Kidney (tissue), 14 donors: ENCODE results near the gene ARHGAP27. TPM values are rescaled to one million over a fixed set of nuclear protein-coding genes. Genes with fewer than 3 reads are reported as not detected.

Source experiments
- DNase-seq, 5 donors: peaks; one replicate each; pipeline ENCODE4 v3.0.0-alpha.2; 2013 to 2020
- FAIRE-seq: peaks from 2 replicates; lab custom pipeline; 2012; peaks lifted over from hg19 to GRCh38; lab: Jason Lieb, UNC
- H3K27ac ChIP-seq, 2 donors: one replicate each; pipeline ENCODE4 v1.7.0; 2013; ENCODE audit warnings: low read depth in 2 of 2, low read length in 2 of 2, inconsistent platforms in 1 of 2
- H3K27me3 ChIP-seq: one replicate; pipeline ENCODE4 v1.7.1; 2013; ENCODE audit warnings: low read length, inconsistent platforms; ENCODE audit not compliant: control insufficient read depth, insufficient read depth
- H3K36me3 ChIP-seq, 3 donors: one replicate each; pipeline versions ENCODE4 v1.7.0 to v1.7.1; 2013; ENCODE audit warnings: low read length in 3 of 3, control low read depth in 1 of 3, inconsistent platforms in 1 of 3; ENCODE audit not compliant: insufficient read depth in 3 of 3, control insufficient read depth in 2 of 3
- H3K4me1 ChIP-seq, 3 donors: one replicate each; pipeline versions ENCODE4 v1.7.0 to v1.7.1; 2013; ENCODE audit warnings: low read length in 3 of 3, inconsistent platforms in 1 of 3, low read depth in 1 of 3; ENCODE audit not compliant: control insufficient read depth in 2 of 3, insufficient read depth in 2 of 3
- H3K4me3 ChIP-seq, 3 donors: one replicate each; pipeline versions ENCODE4 v1.7.0 to v1.8.1; 2013; ENCODE audit warnings: low read length in 3 of 3, control low read depth in 1 of 3, inconsistent platforms in 1 of 3
- H3K9ac ChIP-seq, 3 donors: one replicate each; pipeline versions ENCODE4 v1.7.0 to v1.7.1; 2013; ENCODE audit warnings: low read length in 3 of 3, control low read depth in 1 of 3, inconsistent platforms in 1 of 3
- H3K9me3 ChIP-seq, 3 donors: one replicate each; pipeline versions ENCODE4 v1.7.0 to v1.7.1; 2013; ENCODE audit warnings: low read length in 3 of 3, control low read depth in 1 of 3, inconsistent platforms in 1 of 3; ENCODE audit not compliant: control insufficient read depth in 2 of 3, insufficient read depth in 1 of 3
- intact Hi-C: fragments of 100-400 bp; cut with DNase I; formaldehyde crosslinking; loops from one replicate; pipeline ENCODE4 v1.11.1; 2022
- polyA plus RNA-seq: library from polyadenylated mRNA; stranded (reverse); fragments of 350-450 nt; fragmentation: Illumina TruSeq; extraction: RNeasy Lipid Tissue Mini Kit (QIAGEN cat#74804); gene quantifications from one replicate; pipeline ENCODE4 v1.2.3, GENCODE V29; 2014; ENCODE audit warnings: low read depth, low replicate concordance; ENCODE audit not compliant: insufficient read depth
- total RNA-seq: library from RNA; stranded (reverse); fragmentation: NEBNext Ultra II Directional; extraction: Animal tissue kit (Norgen Biotek cat#: 25700); gene quantifications from one replicate; pipeline ENCODE4 v1.2.1, GENCODE V29; 2021
- TF ChIP-seq, protein P1 (sequence below): IDR thresholded peaks from 3 replicates; pipeline ENCODE4 v1.5.1; 2012; ENCODE audit warnings: mild to moderate bottlenecking, moderate library complexity, borderline replicate concordance; ENCODE audit not compliant: insufficient read depth; ENCODE audit errors: extremely low read depth
- donor health status: control.
- donor health status: control.
- donor health status: control.
- donor health status: control.
- donor health status: control.
- donor health status: DM: yes; HTN: yes; CAD: no.
- donor health status: Normal renal cell carcinoma (clear cell type).

ARHGAP27 gene
- total and polyA plus RNA-seq, 2 donors from 2014 or later = 13.3 to 57.2 TPM

DNA sequence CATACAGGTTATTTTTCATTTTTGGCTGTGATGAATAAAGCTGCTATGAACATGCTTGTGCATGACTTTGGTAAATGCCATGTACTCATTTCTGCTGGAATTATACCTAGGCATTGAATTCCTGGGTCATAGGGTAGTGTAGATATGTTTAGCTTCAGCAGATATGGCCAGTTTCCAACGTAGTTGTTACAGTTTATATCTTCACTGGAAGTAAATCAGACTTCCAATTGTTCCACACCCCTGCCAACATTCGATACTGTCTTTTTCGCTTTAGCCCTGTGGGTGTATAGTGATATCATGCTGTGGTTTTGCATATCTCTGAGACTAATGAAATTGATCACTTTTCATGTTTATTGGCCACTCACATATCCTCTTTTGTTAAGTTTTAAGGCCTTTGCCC lies 50.4 kb downstream of the ARHGAP27 start:
- no peak overlapping the region for H3K4me3 ChIP-seq
- DNase-seq (no peak), FAIRE-seq (no peak)
- H3K27ac ChIP-seq = no peak overlapping the region
- H3K27me3 ChIP-seq = no peaks in the 10 kb centered on the region
- TF ChIP-seq, protein P1, sequence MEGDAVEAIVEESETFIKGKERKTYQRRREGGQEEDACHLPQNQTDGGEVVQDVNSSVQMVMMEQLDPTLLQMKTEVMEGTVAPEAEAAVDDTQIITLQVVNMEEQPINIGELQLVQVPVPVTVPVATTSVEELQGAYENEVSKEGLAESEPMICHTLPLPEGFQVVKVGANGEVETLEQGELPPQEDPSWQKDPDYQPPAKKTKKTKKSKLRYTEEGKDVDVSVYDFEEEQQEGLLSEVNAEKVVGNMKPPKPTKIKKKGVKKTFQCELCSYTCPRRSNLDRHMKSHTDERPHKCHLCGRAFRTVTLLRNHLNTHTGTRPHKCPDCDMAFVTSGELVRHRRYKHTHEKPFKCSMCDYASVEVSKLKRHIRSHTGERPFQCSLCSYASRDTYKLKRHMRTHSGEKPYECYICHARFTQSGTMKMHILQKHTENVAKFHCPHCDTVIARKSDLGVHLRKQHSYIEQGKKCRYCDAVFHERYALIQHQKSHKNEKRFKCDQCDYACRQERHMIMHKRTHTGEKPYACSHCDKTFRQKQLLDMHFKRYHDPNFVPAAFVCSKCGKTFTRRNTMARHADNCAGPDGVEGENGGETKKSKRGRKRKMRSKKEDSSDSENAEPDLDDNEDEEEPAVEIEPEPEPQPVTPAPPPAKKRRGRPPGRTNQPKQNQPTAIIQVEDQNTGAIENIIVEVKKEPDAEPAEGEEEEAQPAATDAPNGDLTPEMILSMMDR = no peak
- H3K9ac ChIP-seq = no peak overlapping the region
- no peaks in the 10 kb centered on the region for H3K9me3 ChIP-seq
- intact Hi-C loops = loop anchor here (10.0 kb wide), 1 partner anchor 157 kb away; the partner anchor contains the start of gene FMNL1
- H3K36me3 ChIP-seq = no peaks in the 10 kb centered on the region
- H3K4me1 ChIP-seq = peaks cover 0 to 3% (median 0%) of the 10 kb centered on the region in 3 donors

DNA sequence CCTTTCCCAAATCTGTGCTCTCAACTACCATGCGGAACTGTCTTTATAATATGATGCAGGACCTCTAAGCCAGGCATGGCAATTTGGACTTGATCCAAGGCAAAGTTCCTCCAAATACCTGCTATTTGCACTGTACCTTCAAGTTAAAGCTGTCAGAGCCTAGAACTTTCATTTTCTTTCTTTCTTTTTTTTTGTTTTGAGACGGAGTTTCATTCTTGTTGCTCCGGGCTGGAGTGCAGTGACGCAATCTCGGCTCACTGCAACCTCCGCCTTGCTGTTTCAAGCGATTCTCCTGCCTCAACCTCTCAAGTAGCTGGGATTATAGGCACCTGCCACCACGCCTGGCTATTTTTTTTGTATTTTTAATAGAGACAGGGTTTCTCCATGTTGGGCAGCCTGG lies 51.7 kb downstream of the ARHGAP27 start:
- no peak for DNase-seq
- H3K27me3 ChIP-seq = no peaks in the 10 kb centered on the region
- H3K9ac ChIP-seq = no peak overlapping the region
- H3K9me3 ChIP-seq = no peaks in the 10 kb centered on the region
- no peaks in the 10 kb centered on the region for H3K36me3 ChIP-seq
- intact Hi-C loops = loop anchor here (10.0 kb wide), 1 partner anchor 156 kb away; the partner anchor contains the start of gene FMNL1
- H3K4me1 ChIP-seq = peaks cover 0 to 3% (median 0%) of the 10 kb centered on the region in 3 donors
- FAIRE-seq = no peak
- TF ChIP-seq, protein P1 = no peak
- no peak overlapping the region for H3K27ac ChIP-seq
- no peak overlapping the region for H3K4me3 ChIP-seq

GRCh38 chr17:45380046-45380765 lies 52.5 kb downstream of the ARHGAP27 start:
- Histone ChIP-seq H3K4me1 (peaks cover 0 to 3% (median 0%) of the 10 kb centered on the region in 3 donors), H3K9ac (no peak overlapping the region), H3K9me3 (no peaks in the 10 kb centered on the region), H3K4me3 (no peak overlapping the region), H3K27ac (no peak overlapping the region), H3K36me3 (no peaks in the 10 kb centered on the region), H3K27me3 (no peaks in the 10 kb centered on the region)
- DNase-seq (no peak), FAIRE-seq (no peak)
- intact Hi-C loops = loop anchor here (10.0 kb wide), 1 partner anchor 155 kb away; the partner anchor contains the start of gene FMNL1
- TF ChIP-seq, protein P1 = no peak
